AG09309 (cell line): Measurements from ENCODE around the gene LAMA5.

ENCODE experiments used
- DNase-seq: peaks from one replicate; pipeline ENCODE4 v3.0.0-alpha.2; 2010; ENCODE audit warnings: low read depth
- H3K4me3 ChIP-seq: 2 replicates; pipeline ENCODE4 v1.5.1; 2011; ENCODE audit warnings: mild to moderate bottlenecking, low read depth, low read length, moderate library complexity; ENCODE audit not compliant: control insufficient read depth
- TF ChIP-seq, protein P1 (sequence below): IDR thresholded peaks from 2 replicates; pipeline ENCODE4 v1.5.1; 2011; ENCODE audit warnings: mild to moderate bottlenecking, low read depth, low read length, inconsistent platforms; ENCODE audit not compliant: insufficient read depth, control insufficient read depth; ENCODE audit errors: missing control alignments

The LAMA5 gene

DNA sequence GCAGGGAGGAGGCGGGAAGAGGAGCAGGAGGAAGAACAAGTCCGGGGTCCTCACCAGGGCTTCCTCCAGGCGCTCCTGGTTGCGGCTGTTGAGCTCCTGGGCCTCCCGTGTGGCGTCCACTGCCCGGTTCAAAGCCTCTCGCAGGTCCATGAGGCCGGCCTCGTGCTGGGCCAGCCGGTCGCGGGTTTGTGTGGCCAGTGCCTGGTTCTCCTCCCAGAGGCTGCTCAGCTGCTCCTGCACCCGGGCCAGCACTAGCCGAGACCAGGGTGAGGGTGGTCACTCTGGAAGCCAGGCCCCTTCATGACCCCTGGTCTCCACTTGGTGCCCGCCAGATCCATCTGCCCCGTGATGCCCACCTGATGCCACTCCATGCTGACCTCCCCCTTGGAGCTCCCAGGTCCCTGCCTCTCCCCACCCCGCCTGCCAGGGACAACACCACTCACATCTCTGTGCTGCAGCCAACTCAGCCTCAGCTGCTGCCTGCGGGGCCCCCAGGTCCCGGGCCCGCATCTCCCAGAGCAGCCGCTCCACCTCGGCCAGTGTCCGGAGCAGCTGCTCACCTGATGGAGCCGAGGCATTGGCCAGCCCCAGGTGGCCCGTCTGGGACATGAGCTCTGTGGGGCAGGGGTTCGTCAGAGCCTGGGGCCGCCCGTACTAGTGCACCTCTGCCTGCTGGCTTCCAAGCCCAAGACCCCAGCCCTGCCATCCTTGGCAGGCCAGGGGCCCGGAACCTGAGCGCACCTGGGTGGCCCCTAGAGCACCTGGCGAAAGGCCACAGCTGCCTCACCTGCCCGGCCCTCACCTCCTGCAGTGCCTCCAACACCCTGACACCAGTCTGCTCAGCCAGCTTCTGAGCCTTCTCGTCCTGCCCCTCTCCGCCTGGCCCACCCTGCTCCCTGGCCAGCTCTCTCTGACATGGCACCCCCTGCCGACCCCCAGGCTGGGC, 48.4 kb downstream of the LAMA5 start:
- no peak for DNase-seq
- H3K4me3 ChIP-seq = no peak overlapping the region
- TF ChIP-seq, protein P1, sequence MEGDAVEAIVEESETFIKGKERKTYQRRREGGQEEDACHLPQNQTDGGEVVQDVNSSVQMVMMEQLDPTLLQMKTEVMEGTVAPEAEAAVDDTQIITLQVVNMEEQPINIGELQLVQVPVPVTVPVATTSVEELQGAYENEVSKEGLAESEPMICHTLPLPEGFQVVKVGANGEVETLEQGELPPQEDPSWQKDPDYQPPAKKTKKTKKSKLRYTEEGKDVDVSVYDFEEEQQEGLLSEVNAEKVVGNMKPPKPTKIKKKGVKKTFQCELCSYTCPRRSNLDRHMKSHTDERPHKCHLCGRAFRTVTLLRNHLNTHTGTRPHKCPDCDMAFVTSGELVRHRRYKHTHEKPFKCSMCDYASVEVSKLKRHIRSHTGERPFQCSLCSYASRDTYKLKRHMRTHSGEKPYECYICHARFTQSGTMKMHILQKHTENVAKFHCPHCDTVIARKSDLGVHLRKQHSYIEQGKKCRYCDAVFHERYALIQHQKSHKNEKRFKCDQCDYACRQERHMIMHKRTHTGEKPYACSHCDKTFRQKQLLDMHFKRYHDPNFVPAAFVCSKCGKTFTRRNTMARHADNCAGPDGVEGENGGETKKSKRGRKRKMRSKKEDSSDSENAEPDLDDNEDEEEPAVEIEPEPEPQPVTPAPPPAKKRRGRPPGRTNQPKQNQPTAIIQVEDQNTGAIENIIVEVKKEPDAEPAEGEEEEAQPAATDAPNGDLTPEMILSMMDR = no peak

DNA sequence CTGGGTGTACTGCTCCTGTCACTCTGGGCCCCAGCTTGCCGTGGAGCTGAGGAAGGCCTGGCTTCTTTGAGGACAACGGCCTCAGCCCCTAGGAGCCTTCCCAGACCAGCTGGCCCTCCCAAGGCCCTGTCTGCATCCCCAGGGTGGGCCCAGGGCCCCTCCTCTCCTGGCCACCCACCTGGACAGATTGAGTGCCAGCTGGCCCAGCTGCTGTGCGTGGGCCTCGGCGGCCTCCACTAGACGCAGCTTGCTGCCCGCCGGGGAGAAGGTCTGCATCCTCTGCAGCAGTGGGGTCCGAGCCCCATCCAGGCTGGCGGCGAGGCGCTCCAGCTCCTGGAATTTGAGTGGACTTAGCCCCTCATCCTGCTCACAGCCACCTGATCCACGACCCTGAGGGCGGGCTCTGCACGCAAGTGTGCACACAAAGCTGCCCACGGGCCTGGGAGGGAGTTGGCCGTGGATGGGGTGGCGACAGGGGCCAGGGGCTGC, 49.9 kb downstream of the LAMA5 start:
- H3K4me3 ChIP-seq = no peak overlapping the region
- TF ChIP-seq, protein P1 = no peak
- DNase-seq = no peak

DNA sequence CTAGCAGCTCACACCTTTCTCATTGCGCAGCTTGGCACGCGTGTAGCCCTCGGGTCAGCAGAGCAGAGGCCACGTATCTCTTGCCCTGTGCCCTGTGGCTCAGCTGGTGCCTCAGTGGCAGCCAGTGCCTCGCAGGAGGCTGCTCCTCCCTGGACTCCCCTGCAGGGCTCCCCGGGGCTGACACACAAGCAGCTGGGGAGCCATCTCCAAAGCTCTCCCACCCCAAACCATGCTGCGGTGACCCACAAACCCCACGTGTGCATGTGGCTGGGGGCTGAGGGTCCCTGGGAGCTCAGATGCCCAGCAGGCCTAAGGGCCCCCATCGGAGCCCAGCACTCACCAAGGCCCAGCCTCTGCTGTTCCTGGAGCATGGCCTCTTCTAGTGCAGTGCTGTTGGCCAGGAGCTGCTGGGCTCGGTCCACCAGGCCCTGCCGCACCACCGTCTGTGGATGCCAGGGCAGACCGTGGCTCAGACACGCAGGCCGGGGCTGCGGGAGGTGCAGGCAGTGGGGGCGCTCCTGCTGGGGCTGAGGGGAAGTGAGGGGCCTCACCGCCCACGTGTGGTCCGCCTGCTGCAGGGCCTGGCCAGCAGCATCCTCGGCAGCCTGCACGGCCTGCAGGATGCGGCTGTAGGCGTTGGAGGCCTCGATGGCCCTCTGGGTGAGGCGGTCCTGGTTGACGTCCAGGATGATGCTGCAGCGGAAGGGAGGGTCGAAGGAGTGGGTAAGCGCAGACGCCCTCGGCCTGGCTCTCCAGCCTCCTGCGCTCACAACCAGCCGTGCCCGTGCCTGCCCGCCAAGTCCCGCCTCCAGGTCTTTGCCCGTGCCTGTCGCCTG, 50.6 kb downstream of the LAMA5 start:
- DNase-seq = no peak
- TF ChIP-seq, protein P1 = no peak
- H3K4me3 ChIP-seq = no peak overlapping the region

DNA sequence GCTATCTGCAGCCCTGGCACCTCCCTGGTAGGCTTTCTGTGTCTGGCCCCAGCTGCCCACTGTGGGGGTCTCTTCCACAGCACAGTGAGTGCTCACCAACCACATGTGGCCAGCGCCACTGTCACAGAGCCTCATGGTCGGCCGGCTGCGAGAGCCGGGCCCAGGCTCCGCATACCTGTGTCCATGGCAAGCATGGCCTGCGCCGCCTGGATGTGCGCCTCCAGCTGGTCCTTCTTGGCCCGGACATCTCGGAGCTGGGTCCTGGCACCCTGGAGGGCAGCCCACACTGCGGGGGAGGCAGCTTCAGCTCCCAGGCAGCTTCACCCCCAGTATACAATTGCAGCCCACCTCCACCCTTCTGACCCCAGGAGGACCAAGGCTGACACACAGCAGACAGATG, 51.3 kb downstream of the LAMA5 start:
- DNase-seq = no peak
- H3K4me3 ChIP-seq = no peak overlapping the region

DNA sequence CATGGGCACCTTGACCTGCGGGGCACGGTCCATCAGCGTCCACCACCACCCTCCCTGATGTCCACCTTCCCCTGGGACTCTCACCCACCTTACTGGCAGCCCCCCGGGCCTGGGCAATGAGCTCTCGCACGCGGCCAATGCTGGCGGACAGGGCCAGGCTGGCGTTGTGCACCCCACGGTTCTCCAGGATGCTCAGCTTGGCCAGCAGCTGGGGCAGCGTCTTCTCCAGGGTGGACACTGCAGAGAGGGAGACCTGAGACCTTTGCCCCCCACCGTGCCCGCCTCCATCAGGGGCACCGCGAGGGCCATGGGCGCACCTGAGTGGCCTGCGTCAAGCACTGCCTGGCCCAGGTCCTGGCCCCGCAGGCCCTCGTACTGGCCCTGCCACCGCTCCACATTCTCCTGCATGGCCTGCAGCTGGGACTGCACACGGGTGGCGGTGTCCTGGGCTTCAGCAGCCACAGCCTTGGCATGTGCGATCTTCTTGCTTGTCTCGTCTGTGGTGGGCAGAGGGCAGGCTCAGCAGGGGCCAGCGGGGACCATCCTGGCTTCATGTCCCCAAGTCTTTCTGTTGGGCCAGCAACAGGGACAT, 52.3 kb downstream of the LAMA5 start:
- TF ChIP-seq, protein P1 = no peak
- DNase-seq = no peak
- H3K4me3 ChIP-seq = no peak overlapping the region

More for the DNA sequence above, 51.3 kb downstream of the LAMA5 start:
- TF ChIP-seq, protein P1 = no peak

DNA sequence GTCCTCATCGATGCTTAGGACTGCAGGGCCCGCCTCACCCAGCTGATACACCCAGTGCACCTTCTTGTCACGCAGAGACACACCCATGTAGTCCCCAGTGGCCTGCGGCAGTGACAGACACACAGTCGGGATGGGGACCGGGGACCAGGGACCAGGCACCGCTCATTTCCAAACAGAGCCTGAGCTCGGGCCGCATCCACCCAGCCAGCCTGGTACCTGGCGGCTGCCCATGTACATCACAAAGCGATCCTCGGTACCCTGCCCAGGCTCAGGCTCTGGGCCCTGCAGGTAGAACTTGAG, 52.8 kb downstream of the LAMA5 start:
- TF ChIP-seq, protein P1 = no peak
- DNase-seq = no peak
- no peak overlapping the region for H3K4me3 ChIP-seq
